Uterus (tissue), 2 donors: ENCODE data around the gene KIF5B.

Experiments used
- POLR2A ChIP-seq, 2 donors: fragments of 450-650 bp; IDR thresholded peaks; one replicate each; pipeline ENCODE4 v1.6.1; 2016; ENCODE audit warnings: antibody characterized with exemption in 2 of 2, mild to moderate bottlenecking in 1 of 2, moderate library complexity in 1 of 2
- TF ChIP-seq, protein P1 (sequence below), 4 experiments: fragments of 200-600 bp in 2 of 4; fragments of 450-650 bp in 2 of 4; sonication (generic) in 2 of 4; IDR thresholded peaks; one replicate each; pipeline ENCODE4 v1.5.1; 2016 to 2019; ENCODE audit warnings: antibody characterized with exemption in 4 of 4, mild to moderate bottlenecking in 2 of 4, moderate library complexity in 1 of 4

DNA sequence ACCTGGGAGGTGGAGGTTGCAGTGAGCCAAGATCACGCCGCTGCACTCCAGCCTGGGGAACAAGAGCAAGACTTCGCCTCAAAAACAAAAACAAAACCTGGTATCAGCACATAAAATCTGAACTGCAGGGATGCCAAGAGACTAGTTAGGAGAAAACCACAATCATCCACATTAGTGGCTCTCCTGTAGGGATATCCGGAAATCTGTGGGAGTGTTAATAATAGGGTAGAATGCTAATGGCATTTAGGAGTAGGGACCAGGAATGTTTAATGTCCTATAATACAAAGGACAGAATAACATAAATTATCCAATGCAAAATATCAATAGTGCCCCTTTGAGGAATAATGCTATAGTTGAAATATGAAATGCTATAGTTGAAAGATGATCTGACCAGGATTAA lies 24.3 kb downstream of the KIF5B start:
- TF ChIP-seq, protein P1, sequence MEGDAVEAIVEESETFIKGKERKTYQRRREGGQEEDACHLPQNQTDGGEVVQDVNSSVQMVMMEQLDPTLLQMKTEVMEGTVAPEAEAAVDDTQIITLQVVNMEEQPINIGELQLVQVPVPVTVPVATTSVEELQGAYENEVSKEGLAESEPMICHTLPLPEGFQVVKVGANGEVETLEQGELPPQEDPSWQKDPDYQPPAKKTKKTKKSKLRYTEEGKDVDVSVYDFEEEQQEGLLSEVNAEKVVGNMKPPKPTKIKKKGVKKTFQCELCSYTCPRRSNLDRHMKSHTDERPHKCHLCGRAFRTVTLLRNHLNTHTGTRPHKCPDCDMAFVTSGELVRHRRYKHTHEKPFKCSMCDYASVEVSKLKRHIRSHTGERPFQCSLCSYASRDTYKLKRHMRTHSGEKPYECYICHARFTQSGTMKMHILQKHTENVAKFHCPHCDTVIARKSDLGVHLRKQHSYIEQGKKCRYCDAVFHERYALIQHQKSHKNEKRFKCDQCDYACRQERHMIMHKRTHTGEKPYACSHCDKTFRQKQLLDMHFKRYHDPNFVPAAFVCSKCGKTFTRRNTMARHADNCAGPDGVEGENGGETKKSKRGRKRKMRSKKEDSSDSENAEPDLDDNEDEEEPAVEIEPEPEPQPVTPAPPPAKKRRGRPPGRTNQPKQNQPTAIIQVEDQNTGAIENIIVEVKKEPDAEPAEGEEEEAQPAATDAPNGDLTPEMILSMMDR (IDR thresholded peaks at IDR 0.05) = no peak
- no peak for TF ChIP-seq POLR2A (IDR thresholded peaks at IDR 0.05)
